Measurements from ENCODE around the gene SLC6A3. TPM values are rescaled to one million over a fixed set of nuclear protein-coding genes. Genes with fewer than 3 reads are reported as not detected.

The SLC6A3 gene
- total and polyA plus RNA-seq, 2 donors (not counting 3 experiments of a cell fraction or from before 2014, with no cell fraction given): not detected

GRCh38 chr5:1447671-1448361 is 2.6 kb upstream of the SLC6A3 start:
- BruUV-seq (replicated peaks): no TSS peak
- H3K9me3 ChIP-seq (replicated peaks; ENCODE audit: control insufficient read depth, insufficient read depth, low read length): no peaks in the 10 kb centered on the region
- no peaks in the 10 kb centered on the region for H4K20me1 ChIP-seq (replicated peaks; ENCODE audit: control insufficient read depth, extremely low read depth, insufficient read depth, low read length)
- TF ChIP-seq POLR2A (IDR thresholded peaks at IDR 0.05; ENCODE audit: low read depth, low read length) (no peak), EZH2 (IDR thresholded peaks at IDR 0.05; ENCODE audit: borderline replicate concordance, low read depth, low read length, severe bottlenecking) (no peak), JUN (IDR thresholded peaks at IDR 0.05; ENCODE audit: borderline replicate concordance, insufficient read depth, insufficient read length, low read depth) (no peak), POLR2AphosphoS5 (IDR thresholded peaks at IDR 0.05; ENCODE audit: insufficient read depth, low read depth, low read length) (no peak), MYC (IDR thresholded peaks at IDR 0.05; ENCODE audit: low read depth, low read length) (no peak), FOS (IDR thresholded peaks at IDR 0.05; ENCODE audit: borderline replicate concordance, insufficient read depth, low read length) (no peak), GATA2 (IDR thresholded peaks at IDR 0.05; ENCODE audit: insufficient read depth, insufficient read length, low read depth, low read length) (no peak)
- TF ChIP-seq, protein P1, sequence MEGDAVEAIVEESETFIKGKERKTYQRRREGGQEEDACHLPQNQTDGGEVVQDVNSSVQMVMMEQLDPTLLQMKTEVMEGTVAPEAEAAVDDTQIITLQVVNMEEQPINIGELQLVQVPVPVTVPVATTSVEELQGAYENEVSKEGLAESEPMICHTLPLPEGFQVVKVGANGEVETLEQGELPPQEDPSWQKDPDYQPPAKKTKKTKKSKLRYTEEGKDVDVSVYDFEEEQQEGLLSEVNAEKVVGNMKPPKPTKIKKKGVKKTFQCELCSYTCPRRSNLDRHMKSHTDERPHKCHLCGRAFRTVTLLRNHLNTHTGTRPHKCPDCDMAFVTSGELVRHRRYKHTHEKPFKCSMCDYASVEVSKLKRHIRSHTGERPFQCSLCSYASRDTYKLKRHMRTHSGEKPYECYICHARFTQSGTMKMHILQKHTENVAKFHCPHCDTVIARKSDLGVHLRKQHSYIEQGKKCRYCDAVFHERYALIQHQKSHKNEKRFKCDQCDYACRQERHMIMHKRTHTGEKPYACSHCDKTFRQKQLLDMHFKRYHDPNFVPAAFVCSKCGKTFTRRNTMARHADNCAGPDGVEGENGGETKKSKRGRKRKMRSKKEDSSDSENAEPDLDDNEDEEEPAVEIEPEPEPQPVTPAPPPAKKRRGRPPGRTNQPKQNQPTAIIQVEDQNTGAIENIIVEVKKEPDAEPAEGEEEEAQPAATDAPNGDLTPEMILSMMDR (IDR thresholded peaks at IDR 0.05; ENCODE audit: extremely low read depth in 1 of 2, insufficient read depth in 1 of 2, low read depth in 1 of 2, low read length in 2 of 2): no peak
- TF ChIP-seq, protein P2, sequence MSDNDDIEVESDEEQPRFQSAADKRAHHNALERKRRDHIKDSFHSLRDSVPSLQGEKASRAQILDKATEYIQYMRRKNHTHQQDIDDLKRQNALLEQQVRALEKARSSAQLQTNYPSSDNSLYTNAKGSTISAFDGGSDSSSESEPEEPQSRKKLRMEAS (IDR thresholded peaks at IDR 0.05; ENCODE audit: insufficient read depth, insufficient read length): no peak
- dilution Hi-C loops (cut with MboI; ENCODE audit: extremely low pct_ligation_motif_present, low sequenced_read_pairs): no loop called here
- no peak overlapping the region for H3K4me3 ChIP-seq (replicated peaks in 1 of 3; ENCODE audit: insufficient read depth in 1 of 3, low read depth in 1 of 3, low read length in 3 of 3)
- DNase-seq (ENCODE audit: low read depth, low spot score) (no peak), FAIRE-seq (no peak)
- peaks cover 44 to 45% of the 10 kb centered on the region in 2 experiments for H3K27me3 ChIP-seq (ENCODE audit: control insufficient read depth in 2 of 2, insufficient read depth in 2 of 2, low read length in 2 of 2)
- no peak overlapping the region for H3K27ac ChIP-seq (ENCODE audit: insufficient read depth, low read depth, low read length)
- no peak overlapping the region for H3K4me2 ChIP-seq (ENCODE audit: insufficient read depth, low read length)
- POLR2A ChIA-PET: no interaction called here
- H2AFZ ChIP-seq (ENCODE audit: low read depth, low read length): no peak overlapping the region
- intact Hi-C loops (cut with micrococcal nuclease): no loop called here
- H3K4me1 ChIP-seq (ENCODE audit: control insufficient read depth, extremely low read depth, insufficient read depth, low read length): no peaks in the 10 kb centered on the region
- H3K9me1 ChIP-seq (replicated peaks; ENCODE audit: control insufficient read depth, extremely low read depth, insufficient read depth, low read length): no peaks in the 10 kb centered on the region
- H3K36me3 ChIP-seq (ENCODE audit: control insufficient read depth in 2 of 2, extremely low read depth in 1 of 2, insufficient read depth in 2 of 2, low read length in 2 of 2): no peaks in the 10 kb centered on the region
- H3K79me2 ChIP-seq (ENCODE audit: control insufficient read depth, insufficient read depth, low read length): no peaks in the 10 kb centered on the region
- H3K9ac ChIP-seq (replicated peaks; ENCODE audit: extremely low read depth, insufficient read depth, low read length): no peak overlapping the region
- CTCF ChIA-PET: no interaction called here
